Ureter (tissue), 1 donor: ENCODE measurements around the gene TAF7L. TPM values are rescaled to one million over a fixed set of nuclear protein-coding genes. Genes with fewer than 3 reads are reported as not detected.
"Not testable (repeated sequence)": the region's sequence is repeated elsewhere in the genome, so short reads cannot be mapped to it uniquely, and the experiment has no call there.

Experiments
- DNase-seq: peaks from one replicate; pipeline ENCODE4 v3.0.0-alpha.2; 2020; ENCODE audit warnings: low spot score
- total RNA-seq: library from RNA; stranded (reverse); gene quantifications from one replicate; pipeline ENCODE4 v1.2.4, GENCODE V29; 2023
- donor health status: DM: yes; HTN: yes; CAD: no.

The TAF7L gene
- total RNA-seq, result 0.18 TPM

GRCh38 chrX:101290957-101291603, at the start of gene TAF7L:
Gene TAF7L (minus strand): TSS chrX:101291334. CDS start chrX:101287543, 3,791 bp downstream.
- no peak for DNase-seq

GRCh38 chrX:101337776-101338271, 46.7 kb upstream of the TAF7L start:
- DNase-seq, result no peak

GRCh38 chrX:101334310-101334709, 43.2 kb upstream of the TAF7L start:
- not testable (repeated sequence) for DNase-seq

GRCh38 chrX:101326600-101326999, 35.5 kb upstream of the TAF7L start:
- not testable (repeated sequence) for DNase-seq

GRCh38 chrX:101303790-101304189, 12.7 kb upstream of the TAF7L start:
- no peak for DNase-seq

GRCh38 chrX:101295603-101296002, 4.5 kb upstream of the TAF7L start:
- not testable (repeated sequence) for DNase-seq

GRCh38 chrX:101287402-101287801, 3.7 kb downstream of the TAF7L start:
- no peak for DNase-seq

- DNase-seq, result no peak
Observed at GRCh38 chrX:101276238-101276637, 14.9 kb downstream of the TAF7L start.

- no peak for DNase-seq
Observed at GRCh38 chrX:101274198-101274597, 16.9 kb downstream of the TAF7L start.

- no peak for DNase-seq
Observed at GRCh38 chrX:101265869-101266428, 25.2 kb downstream of the TAF7L start.

- DNase-seq, result no peak
Observed at GRCh38 chrX:101263766-101264165, 27.4 kb downstream of the TAF7L start.

- DNase-seq, result no peak
Observed at GRCh38 chrX:101262590-101262989, 28.5 kb downstream of the TAF7L start.

GRCh38 chrX:101260435-101260834, 30.7 kb downstream of the TAF7L start:
- no peak for DNase-seq

GRCh38 chrX:101258259-101258581, 32.9 kb downstream of the TAF7L start:
- no peak for DNase-seq

- DNase-seq, result no peak
Observed at GRCh38 chrX:101257448-101258258, 33.5 kb downstream of the TAF7L start.

GRCh38 chrX:101252634-101253033, 38.5 kb downstream of the TAF7L start:
- no peak for DNase-seq

- DNase-seq, result no peak
Observed at GRCh38 chrX:101241531-101241930, 49.6 kb downstream of the TAF7L start.

GRCh38 chrX:101237041-101237440, 54.1 kb downstream of the TAF7L start:
- no peak for DNase-seq

- no peak for DNase-seq
Observed at GRCh38 chrX:101232316-101232715, 58.8 kb downstream of the TAF7L start.

GRCh38 chrX:101231080-101231479, 60.1 kb downstream of the TAF7L start:
- DNase-seq, result no peak

GRCh38 chrX:101230636-101231035, 60.5 kb downstream of the TAF7L start:
- DNase-seq, result no peak

GRCh38 chrX:101229170-101229569, 62.0 kb downstream of the TAF7L start:
- no peak for DNase-seq

- DNase-seq, result no peak
Observed at GRCh38 chrX:101223226-101223625, 67.9 kb downstream of the TAF7L start.
